RWPE2 (cell line): ENCODE data around the gene UBE2E2.
A peak's percentile ranks its signal among the peaks of the same experiment; 100 is the strongest.

Experiments
- ATAC-seq: fragments of 200-7000 bp; cut with Tn5 transposase; 3 replicates; pipeline ENCODE4 v1.9.1; 2021; ENCODE audit warnings: low read depth
- DNase-seq: peaks from one replicate; pipeline ENCODE4 v3.0.0-alpha.2; 2020; ENCODE audit warnings: low spot score
- H3K27ac ChIP-seq: fragments of 450-650 bp; 2 replicates; pipeline ENCODE4 v1.5.1; 2017; ENCODE audit warnings: mild to moderate bottlenecking; ENCODE audit not compliant: poor library complexity, severe bottlenecking
- H3K27me3 ChIP-seq: fragments of 250-450 bp; sonication (Bioruptor Pico); 2 replicates; pipeline ENCODE4 v1.5.1; 2021; ENCODE audit warnings: mild to moderate bottlenecking, moderate library complexity; ENCODE audit not compliant: insufficient read depth, poor library complexity, severe bottlenecking
- H3K36me3 ChIP-seq: fragments of 250-450 bp; sonication (Bioruptor Pico); 2 replicates; pipeline ENCODE4 v1.5.1; 2020; ENCODE audit warnings: low read depth, mild to moderate bottlenecking, moderate library complexity
- H3K4me1 ChIP-seq: fragments of 250-450 bp; sonication (Bioruptor Pico); 2 replicates; pipeline ENCODE4 v1.5.1; 2021; ENCODE audit warnings: mild to moderate bottlenecking, moderate library complexity; ENCODE audit not compliant: insufficient read depth, poor library complexity, severe bottlenecking
- H3K4me3 ChIP-seq: fragments of 250-450 bp; sonication (Bioruptor Pico); 2 replicates; pipeline ENCODE4 v1.5.1; 2021; ENCODE audit warnings: mild to moderate bottlenecking, moderate library complexity; ENCODE audit not compliant: severe bottlenecking
- H3K9me3 ChIP-seq: fragments of 250-450 bp; sonication (Bioruptor Pico); 2 replicates; pipeline ENCODE4 v1.5.1; 2021; ENCODE audit warnings: mild to moderate bottlenecking, moderate library complexity; ENCODE audit not compliant: severe bottlenecking
- TF ChIP-seq, protein P1 (sequence below): fragments of 450-650 bp; IDR thresholded peaks from one replicate; pipeline ENCODE4 v1.5.1; 2017; ENCODE audit warnings: mild to moderate bottlenecking, moderate library complexity; ENCODE audit not compliant: poor library complexity, severe bottlenecking

UBE2E2 gene

DNA sequence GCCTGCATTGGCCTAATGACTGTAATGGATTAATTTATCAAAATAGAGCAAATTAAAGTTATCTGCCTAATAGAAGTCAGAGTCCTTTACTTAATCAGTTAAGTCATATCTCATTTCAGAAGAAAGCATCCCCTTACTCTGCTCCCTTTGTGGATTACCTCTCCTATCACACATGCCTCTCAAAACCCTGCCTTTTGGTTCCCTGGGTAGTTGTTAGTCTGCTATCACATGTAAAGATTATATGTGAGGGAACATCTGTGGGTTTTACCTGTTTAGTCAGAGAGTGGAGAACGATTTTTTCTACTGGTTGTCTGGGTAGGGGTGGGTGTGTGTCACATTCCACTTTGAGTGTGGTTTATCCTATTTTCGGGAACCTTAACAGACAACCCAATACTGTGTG is 16.4 kb downstream of the UBE2E2 start:
- TF ChIP-seq, protein P1, sequence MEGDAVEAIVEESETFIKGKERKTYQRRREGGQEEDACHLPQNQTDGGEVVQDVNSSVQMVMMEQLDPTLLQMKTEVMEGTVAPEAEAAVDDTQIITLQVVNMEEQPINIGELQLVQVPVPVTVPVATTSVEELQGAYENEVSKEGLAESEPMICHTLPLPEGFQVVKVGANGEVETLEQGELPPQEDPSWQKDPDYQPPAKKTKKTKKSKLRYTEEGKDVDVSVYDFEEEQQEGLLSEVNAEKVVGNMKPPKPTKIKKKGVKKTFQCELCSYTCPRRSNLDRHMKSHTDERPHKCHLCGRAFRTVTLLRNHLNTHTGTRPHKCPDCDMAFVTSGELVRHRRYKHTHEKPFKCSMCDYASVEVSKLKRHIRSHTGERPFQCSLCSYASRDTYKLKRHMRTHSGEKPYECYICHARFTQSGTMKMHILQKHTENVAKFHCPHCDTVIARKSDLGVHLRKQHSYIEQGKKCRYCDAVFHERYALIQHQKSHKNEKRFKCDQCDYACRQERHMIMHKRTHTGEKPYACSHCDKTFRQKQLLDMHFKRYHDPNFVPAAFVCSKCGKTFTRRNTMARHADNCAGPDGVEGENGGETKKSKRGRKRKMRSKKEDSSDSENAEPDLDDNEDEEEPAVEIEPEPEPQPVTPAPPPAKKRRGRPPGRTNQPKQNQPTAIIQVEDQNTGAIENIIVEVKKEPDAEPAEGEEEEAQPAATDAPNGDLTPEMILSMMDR = no peak
- Histone ChIP-seq H3K36me3 (no peaks in the 10 kb centered on the region; the same call in 1 of the 2 replicates), H3K4me1 (no peaks in the 10 kb centered on the region), H3K4me3 (no peak overlapping the region), H3K27ac (no peak overlapping the region), H3K9me3 (no peaks in the 10 kb centered on the region), H3K27me3 (no peaks in the 10 kb centered on the region)
- ATAC-seq (no peak), DNase-seq (no peak)

DNA sequence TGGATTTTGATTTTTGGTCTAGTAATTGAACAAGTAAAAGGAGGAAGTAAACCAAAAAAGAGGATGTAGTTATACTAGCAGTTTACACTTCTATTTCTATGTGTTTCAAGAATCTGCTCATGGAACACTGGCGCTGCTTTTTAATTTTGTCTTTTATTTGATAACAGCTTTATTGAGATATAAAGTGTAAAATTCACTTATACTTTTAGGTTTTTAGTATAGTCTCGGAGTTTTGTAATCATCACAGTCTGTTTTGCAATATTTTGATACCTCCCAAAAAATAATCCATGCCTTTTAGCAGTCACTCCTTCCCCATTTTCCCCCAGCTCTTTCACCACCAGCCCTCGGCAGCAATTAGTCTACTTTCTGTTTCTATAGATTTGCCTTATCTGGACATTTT is 18.0 kb downstream of the UBE2E2 start:
- no peak overlapping the region for H3K27ac ChIP-seq
- H3K36me3 ChIP-seq = no peaks in the 10 kb centered on the region
- TF ChIP-seq, protein P1 = no peak
- no peaks in the 10 kb centered on the region for H3K9me3 ChIP-seq
- no peak overlapping the region for H3K4me3 ChIP-seq
- no peaks in the 10 kb centered on the region for H3K27me3 ChIP-seq
- no peak for DNase-seq
- no peaks in the 10 kb centered on the region for H3K4me1 ChIP-seq
- ATAC-seq = no peak

DNA sequence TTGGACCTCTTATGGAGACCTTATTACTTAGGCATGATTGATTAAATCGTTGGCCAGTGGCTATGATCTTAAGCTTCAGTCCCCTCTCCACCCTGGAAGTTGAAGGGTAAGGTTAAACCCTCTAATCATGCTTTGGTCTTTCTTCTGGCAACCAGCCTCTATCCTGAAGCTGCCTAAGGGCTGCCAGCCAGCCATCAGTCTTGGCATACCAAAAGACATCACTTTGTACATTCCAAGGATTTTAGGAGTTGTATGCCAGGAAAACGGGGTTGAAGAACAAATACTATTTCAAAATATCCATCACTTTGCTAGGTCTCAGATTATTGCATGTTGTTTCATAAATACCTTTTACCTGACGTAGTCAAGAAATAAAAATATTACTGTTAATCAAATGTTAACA is 28.9 kb downstream of the UBE2E2 start:
- Histone ChIP-seq H3K27me3 (no peaks in the 10 kb centered on the region), H3K36me3 (no peaks in the 10 kb centered on the region), H3K27ac (no peak overlapping the region), H3K4me3 (no peak overlapping the region), H3K9me3 (no peaks in the 10 kb centered on the region), H3K4me1 (no peaks in the 10 kb centered on the region)
- TF ChIP-seq, protein P1 = no peak
- DNase-seq (no peak), ATAC-seq (peak; percentile 44; the same call in 1 of the 3 replicates)

DNA sequence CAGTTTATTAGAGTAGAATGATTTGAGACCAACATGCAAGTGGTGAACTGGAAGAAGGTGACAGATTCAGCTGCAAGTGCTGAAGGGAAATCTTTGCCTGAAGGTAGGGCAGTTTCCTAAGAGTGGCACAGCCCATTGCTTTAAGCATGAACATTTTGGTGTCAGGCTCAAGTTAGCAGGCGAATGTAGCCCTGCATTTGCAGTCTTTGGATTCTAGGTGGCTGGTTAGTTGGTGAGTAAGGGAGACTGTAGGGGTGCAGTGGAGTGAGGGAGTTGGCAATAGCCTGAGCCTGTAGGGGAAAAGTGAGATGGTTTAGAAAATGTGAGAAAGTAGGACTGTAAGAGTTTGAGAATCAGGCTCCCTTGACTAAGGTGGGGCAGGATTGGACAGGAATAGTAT is 29.7 kb downstream of the UBE2E2 start:
- Histone ChIP-seq H3K36me3 (no peaks in the 10 kb centered on the region), H3K4me3 (no peak overlapping the region), H3K27ac (no peak overlapping the region), H3K27me3 (no peaks in the 10 kb centered on the region), H3K9me3 (no peaks in the 10 kb centered on the region), H3K4me1 (no peaks in the 10 kb centered on the region)
- DNase-seq (no peak), ATAC-seq (no peak)
- TF ChIP-seq, protein P1 = no peak

- DNase-seq = no peak
- no peak for ATAC-seq
- Histone ChIP-seq H3K27ac (no peak overlapping the region), H3K9me3 (no peaks in the 10 kb centered on the region), H3K4me3 (no peak overlapping the region), H3K36me3 (no peaks in the 10 kb centered on the region), H3K27me3 (no peaks in the 10 kb centered on the region), H3K4me1 (no peaks in the 10 kb centered on the region)
- TF ChIP-seq, protein P1 = no peak
These were observed 32.1 kb downstream of the UBE2E2 start for GRCh38 chr3:23235264-23235663.
